ENCODE measurements around the gene TRIM10. TPM values are rescaled to one million over a fixed set of nuclear protein-coding genes. Genes with fewer than 3 reads are reported as not detected.

Gene TRIM10
- total RNA-seq, 4 donors from 2014 or later, result 0.08 TPM; not detected in 3

GRCh38 chr6:30130179-30130679 lies 30.8 kb downstream of the TRIM10 start:
- no peaks in the 10 kb centered on the region for H3K36me3 ChIP-seq
- no peak overlapping the region for H3K27ac ChIP-seq
- H3K4me1 ChIP-seq, result peaks cover 0 to 13% (median 4%) of the 10 kb centered on the region in 3 donors
- TF ChIP-seq, protein P1, sequence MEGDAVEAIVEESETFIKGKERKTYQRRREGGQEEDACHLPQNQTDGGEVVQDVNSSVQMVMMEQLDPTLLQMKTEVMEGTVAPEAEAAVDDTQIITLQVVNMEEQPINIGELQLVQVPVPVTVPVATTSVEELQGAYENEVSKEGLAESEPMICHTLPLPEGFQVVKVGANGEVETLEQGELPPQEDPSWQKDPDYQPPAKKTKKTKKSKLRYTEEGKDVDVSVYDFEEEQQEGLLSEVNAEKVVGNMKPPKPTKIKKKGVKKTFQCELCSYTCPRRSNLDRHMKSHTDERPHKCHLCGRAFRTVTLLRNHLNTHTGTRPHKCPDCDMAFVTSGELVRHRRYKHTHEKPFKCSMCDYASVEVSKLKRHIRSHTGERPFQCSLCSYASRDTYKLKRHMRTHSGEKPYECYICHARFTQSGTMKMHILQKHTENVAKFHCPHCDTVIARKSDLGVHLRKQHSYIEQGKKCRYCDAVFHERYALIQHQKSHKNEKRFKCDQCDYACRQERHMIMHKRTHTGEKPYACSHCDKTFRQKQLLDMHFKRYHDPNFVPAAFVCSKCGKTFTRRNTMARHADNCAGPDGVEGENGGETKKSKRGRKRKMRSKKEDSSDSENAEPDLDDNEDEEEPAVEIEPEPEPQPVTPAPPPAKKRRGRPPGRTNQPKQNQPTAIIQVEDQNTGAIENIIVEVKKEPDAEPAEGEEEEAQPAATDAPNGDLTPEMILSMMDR (IDR thresholded peaks at IDR 0.05), result no peak
- TF ChIP-seq POLR2A (IDR thresholded peaks at IDR 0.05) (no peak), POLR2AphosphoS5 (IDR thresholded peaks at IDR 0.05) (no peak)
- peaks cover 96% of the 10 kb centered on the region for H3K27me3 ChIP-seq
- 63 to 71% methylated on average over 4 of the region's 4 CpGs for WGBS, 2 donors (ENCODE audit: low coverage in 1 of 2)
- ATAC-seq, result no peak
- H3K4me3 ChIP-seq, result no peak overlapping the region
- H3K9me3 ChIP-seq, result no peaks in the 10 kb centered on the region

DNA sequence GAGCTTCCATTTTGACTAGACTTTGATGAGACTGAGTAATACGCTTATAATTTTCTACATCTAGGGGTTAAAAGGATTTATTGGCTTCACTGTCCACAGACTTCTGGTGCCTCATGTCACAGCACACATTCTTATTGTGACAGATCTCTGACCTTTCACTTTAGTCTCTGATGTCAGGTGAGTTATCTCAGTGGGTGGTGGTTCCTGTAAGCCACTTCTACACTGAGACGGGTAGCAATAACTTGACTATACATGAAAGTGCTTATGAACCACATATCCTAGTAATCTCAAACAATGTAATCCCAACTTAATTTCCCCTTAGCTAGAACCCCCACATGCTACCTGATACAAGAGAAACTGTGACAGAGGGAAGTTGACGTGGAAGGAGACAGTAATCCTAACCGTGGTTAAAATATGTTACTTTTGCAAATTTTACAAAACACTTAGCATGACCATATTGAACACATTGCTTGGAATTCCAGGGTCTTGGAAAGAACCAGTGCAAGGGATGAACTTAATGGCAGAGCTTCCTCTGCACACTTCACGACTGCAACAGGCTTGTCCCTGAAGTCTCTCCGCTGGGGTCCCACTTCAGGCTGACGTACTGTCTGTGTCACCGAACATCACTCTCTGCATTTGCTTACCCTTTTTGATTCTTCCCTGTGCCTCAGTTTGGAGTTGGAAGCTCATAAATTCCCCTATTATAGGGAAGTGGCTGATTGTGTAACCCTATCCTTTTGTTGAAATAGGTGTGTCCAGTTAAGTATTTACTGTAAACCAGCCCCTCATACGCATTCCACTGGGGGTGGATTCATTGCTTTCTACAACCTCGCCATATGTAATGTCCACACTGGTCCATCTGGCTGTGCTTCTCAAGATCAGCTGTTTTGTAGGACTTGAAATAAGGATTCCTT lies 31.5 kb downstream of the TRIM10 start:
- ATAC-seq, result no peak
- TF ChIP-seq EP300 (IDR thresholded peaks at IDR 0.05), result no peak
- TF ChIP-seq, protein P1 (IDR thresholded peaks at IDR 0.05), result no peak
- no peak for TF ChIP-seq POLR2A (IDR thresholded peaks at IDR 0.05)
- no peak for TF ChIP-seq POLR2AphosphoS5 (IDR thresholded peaks at IDR 0.05)
- 58 to 69% methylated on average over 10 of the region's 10 CpGs for whole genome bisulfite sequencing, 2 donors (ENCODE audit: low coverage in 1 of 2)
- Histone ChIP-seq H3K27ac (no peak overlapping the region), H3K9me3 (no peaks in the 10 kb centered on the region), H3K4me1 (peaks cover 0 to 13% (median 4%) of the 10 kb centered on the region in 3 donors), H3K27me3 (peaks cover 97% of the 10 kb centered on the region), H3K36me3 (no peaks in the 10 kb centered on the region), H3K4me3 (no peak overlapping the region)

GRCh38 chr6:30127238-30128093 lies 33.5 kb downstream of the TRIM10 start:
- TF ChIP-seq POLR2A (IDR thresholded peaks at IDR 0.05), result no peak
- TF ChIP-seq, protein P1 (IDR thresholded peaks at IDR 0.05), result no peak
- no peak for TF ChIP-seq EP300 (IDR thresholded peaks at IDR 0.05)
- TF ChIP-seq POLR2AphosphoS5 (IDR thresholded peaks at IDR 0.05), result no peak
- Histone ChIP-seq H3K27me3 (peaks cover 95% of the 10 kb centered on the region), H3K4me1 (peaks cover 0 to 13% (median 4%) of the 10 kb centered on the region in 3 donors), H3K9me3 (no peaks in the 10 kb centered on the region), H3K36me3 (no peaks in the 10 kb centered on the region), H3K27ac (no peak overlapping the region), H3K4me3 (no peak overlapping the region)
- WGBS, 2 donors (ENCODE audit: low coverage in 1 of 2), result 0 to 2% methylated on average over 2 to 22 of the region's 50 CpGs
- no peak for ATAC-seq

- TF ChIP-seq POLR2A (IDR thresholded peaks at IDR 0.05) (no peak), POLR2AphosphoS5 (IDR thresholded peaks at IDR 0.05) (no peak), EP300 (IDR thresholded peaks at IDR 0.05) (no peak)
- TF ChIP-seq, protein P1 (IDR thresholded peaks at IDR 0.05), result no peak
- Histone ChIP-seq H3K4me1 (peaks cover 0 to 5% (median under 1%) of the 10 kb centered on the region in 3 donors), H3K27ac (no peak overlapping the region), H3K36me3 (no peaks in the 10 kb centered on the region), H3K9me3 (no peaks in the 10 kb centered on the region), H3K4me3 (no peak overlapping the region), H3K27me3 (peaks cover 64% of the 10 kb centered on the region)
- WGBS, 2 donors (ENCODE audit: low coverage in 1 of 2), result 47 to 85% methylated on average over 2 of the region's 2 CpGs
- no peak for ATAC-seq
Observed at GRCh38 chr6:30122515-30122914, 38.5 kb downstream of the TRIM10 start.

All from gastroesophageal sphincter (tissue), 4 donors.